ENCODE results near the gene LRRC23. TPM values are rescaled to one million over a fixed set of nuclear protein-coding genes. Genes with fewer than 3 reads are reported as not detected.
"Not testable (repeated sequence)": the region's sequence is repeated elsewhere in the genome, so short reads cannot be mapped to it uniquely, and the experiment has no call there.

Gene LRRC23
- total RNA-seq, 1 experiment from 2014 or later, result 8.0 TPM

DNA sequence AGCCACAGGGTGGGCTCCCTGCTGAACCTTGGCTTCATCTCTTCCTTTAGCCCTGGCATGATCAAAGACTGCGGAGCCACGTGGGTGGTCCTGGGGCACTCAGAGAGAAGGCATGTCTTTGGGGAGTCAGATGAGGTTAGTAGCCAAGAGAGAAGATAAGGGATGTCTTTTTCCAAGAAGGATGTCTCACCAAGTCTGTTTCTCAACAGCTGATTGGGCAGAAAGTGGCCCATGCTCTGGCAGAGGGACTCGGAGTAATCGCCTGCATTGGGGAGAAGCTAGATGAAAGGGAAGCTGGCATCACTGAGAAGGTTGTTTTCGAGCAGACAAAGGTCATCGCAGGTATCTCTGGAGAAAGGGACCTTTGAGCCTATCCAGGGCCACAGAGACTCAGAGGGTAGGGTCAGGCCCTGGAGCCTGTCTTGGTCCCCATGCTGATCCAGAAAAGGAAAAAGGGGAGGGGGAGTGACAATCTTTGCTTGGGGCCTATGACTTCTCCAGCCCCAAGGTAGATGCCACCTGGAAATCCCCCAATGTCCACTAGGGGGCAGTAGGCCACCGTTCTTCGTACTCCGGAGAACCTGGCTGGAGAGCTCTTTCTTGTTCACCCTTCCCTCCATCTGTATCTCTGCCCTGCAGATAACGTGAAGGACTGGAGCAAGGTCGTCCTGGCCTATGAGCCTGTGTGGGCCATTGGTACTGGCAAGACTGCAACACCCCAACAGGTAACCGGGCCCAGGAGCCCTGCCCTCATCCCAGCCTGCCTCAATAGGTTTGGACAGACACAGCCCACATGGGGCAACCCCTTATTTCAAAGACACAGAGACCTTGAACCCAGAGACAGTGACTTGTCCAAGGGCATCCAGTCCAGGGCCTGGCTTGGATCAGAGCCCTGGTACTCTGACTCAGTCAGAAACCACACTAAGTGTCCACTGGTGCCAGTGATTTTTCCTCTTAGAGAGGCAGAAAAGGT, 35.3 kb upstream of the LRRC23 start:
- ATAC-seq (no peak), DNase-seq (ENCODE audit: low read depth, low spot score) (peak; percentile 64)
- H3K9me3 ChIP-seq (ENCODE audit: control insufficient read depth in 1 of 2, insufficient read depth in 1 of 2, low read depth in 1 of 2, low read length in 2 of 2), result no peaks in the 10 kb centered on the region
- no peaks in the 10 kb centered on the region for H3K9me2 ChIP-seq (ENCODE audit: insufficient read depth)
- peaks cover 57% of the 10 kb centered on the region for H3K79me2 ChIP-seq (ENCODE audit: insufficient read depth, low read length)
- H2AFZ ChIP-seq (ENCODE audit: low read depth, low read length, poor library complexity, severe bottlenecking), result no peak overlapping the region
- peak overlapping the region; percentile 92 for H3K4me2 ChIP-seq (ENCODE audit: low read length)
- TF ChIP-seq, protein P1, sequence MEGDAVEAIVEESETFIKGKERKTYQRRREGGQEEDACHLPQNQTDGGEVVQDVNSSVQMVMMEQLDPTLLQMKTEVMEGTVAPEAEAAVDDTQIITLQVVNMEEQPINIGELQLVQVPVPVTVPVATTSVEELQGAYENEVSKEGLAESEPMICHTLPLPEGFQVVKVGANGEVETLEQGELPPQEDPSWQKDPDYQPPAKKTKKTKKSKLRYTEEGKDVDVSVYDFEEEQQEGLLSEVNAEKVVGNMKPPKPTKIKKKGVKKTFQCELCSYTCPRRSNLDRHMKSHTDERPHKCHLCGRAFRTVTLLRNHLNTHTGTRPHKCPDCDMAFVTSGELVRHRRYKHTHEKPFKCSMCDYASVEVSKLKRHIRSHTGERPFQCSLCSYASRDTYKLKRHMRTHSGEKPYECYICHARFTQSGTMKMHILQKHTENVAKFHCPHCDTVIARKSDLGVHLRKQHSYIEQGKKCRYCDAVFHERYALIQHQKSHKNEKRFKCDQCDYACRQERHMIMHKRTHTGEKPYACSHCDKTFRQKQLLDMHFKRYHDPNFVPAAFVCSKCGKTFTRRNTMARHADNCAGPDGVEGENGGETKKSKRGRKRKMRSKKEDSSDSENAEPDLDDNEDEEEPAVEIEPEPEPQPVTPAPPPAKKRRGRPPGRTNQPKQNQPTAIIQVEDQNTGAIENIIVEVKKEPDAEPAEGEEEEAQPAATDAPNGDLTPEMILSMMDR (IDR thresholded peaks at IDR 0.05 in 2 of 3, conservative IDR thresholded peaks at IDR 0.05 in 1 of 3; ENCODE audit: borderline replicate concordance in 1 of 3, insufficient read depth in 1 of 3, low read depth in 2 of 3, low read length in 2 of 3), result peak in 2 of 3 experiments; percentile 80 to 90; a peak in 4 of 6 replicates
- TF ChIP-seq CBX3 (IDR thresholded peaks at IDR 0.05; ENCODE audit: low read depth) (no peak), POLR2AphosphoS5 (IDR thresholded peaks at IDR 0.05; ENCODE audit: low read depth, low read length) (peak; percentile 33; the same call in 1 of the 2 replicates), EZH2 (IDR thresholded peaks at IDR 0.05) (no peak), ZFX (IDR thresholded peaks at IDR 0.05) (no peak; the same call in 1 of the 2 replicates)
- intact Hi-C loops (cut with micrococcal nuclease), result loop anchor here (1.0 to 5.0 kb wide), 3 partner anchors 58 to 768 kb away; partner anchors contain the start of genes ATN1 and C12orf57
- H3K4me1 ChIP-seq (ENCODE audit: control insufficient read depth in 1 of 2, insufficient read depth in 2 of 2, low read length in 2 of 2), result peaks cover 35 to 68% of the 10 kb centered on the region in 2 experiments
- ChIA-PET POLR2A (interaction anchor here (0.7 to 10.9 kb wide), 15 partner anchors 10 to 239 kb away, joined by 3 to 186 read pairs (median 5); partner anchors contain the start of genes C12orf57, CDCA3, MLF2 and P3H3), RAD21 (ENCODE audit: low non-redundant PET in 1 of 2, low total read pairs in 2 of 2, uncharacterized antibody in 2 of 2, unreplicated experiment in 2 of 2) (interaction anchor here in 1 of 2 experiments (1.3 kb wide), 1 partner anchor 77 kb away, joined by 4 read pairs; no protein-coding TSS in a partner anchor), CTCF (interaction anchor here (0.6 to 2.9 kb wide), 21 partner anchors 8 to 243 kb away, joined by 3 to 26 read pairs (median 4); partner anchors contain the start of genes C12orf57, C1RL, CDCA3 and COPS7A)
- peak overlapping the region; percentile 96 for H3K27ac ChIP-seq (ENCODE audit: low read depth, low read length)
- peak overlapping the region; percentile 99 for H3K9ac ChIP-seq (ENCODE audit: low read length)
- peaks cover 12 to 36% of the 10 kb centered on the region in 2 experiments; a peak in 3 of 4 replicates for H3K36me3 ChIP-seq (ENCODE audit: control insufficient read depth in 1 of 2, insufficient read depth in 2 of 2, low read length in 2 of 2)
- no TSS peak for BruUV-seq (replicated peaks)
- H3K4me3 ChIP-seq (replicated peaks in 1 of 2; ENCODE audit: low read depth in 1 of 2, low read length in 2 of 2), result peak overlapping the region; percentile 97 to 99
- H4K20me1 ChIP-seq (ENCODE audit: insufficient read depth), result peaks cover 12% of the 10 kb centered on the region; the same call in 1 of the 2 replicates
- H3K27me3 ChIP-seq (ENCODE audit: insufficient read depth, low read length), result no peaks in the 10 kb centered on the region

DNA sequence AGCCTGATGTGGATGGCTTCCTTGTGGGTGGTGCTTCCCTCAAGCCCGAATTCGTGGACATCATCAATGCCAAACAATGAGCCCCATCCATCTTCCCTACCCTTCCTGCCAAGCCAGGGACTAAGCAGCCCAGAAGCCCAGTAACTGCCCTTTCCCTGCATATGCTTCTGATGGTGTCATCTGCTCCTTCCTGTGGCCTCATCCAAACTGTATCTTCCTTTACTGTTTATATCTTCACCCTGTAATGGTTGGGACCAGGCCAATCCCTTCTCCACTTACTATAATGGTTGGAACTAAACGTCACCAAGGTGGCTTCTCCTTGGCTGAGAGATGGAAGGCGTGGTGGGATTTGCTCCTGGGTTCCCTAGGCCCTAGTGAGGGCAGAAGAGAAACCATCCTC, 34.3 kb upstream of the LRRC23 start:
- H3K9me2 ChIP-seq (ENCODE audit: insufficient read depth); DNase-seq (ENCODE audit: low read depth, low spot score); ATAC-seq; BruUV-seq (replicated peaks); H3K4me3 ChIP-seq (replicated peaks in 1 of 2; ENCODE audit: low read depth in 1 of 2, low read length in 2 of 2); H3K9me3 ChIP-seq (ENCODE audit: control insufficient read depth in 1 of 2, insufficient read depth in 1 of 2, low read depth in 1 of 2, low read length in 2 of 2); H2AFZ ChIP-seq (ENCODE audit: low read depth, low read length, poor library complexity, severe bottlenecking); RAD21 ChIA-PET (ENCODE audit: low non-redundant PET in 1 of 2, low total read pairs in 2 of 2, uncharacterized antibody in 2 of 2, unreplicated experiment in 2 of 2); H3K9ac ChIP-seq (ENCODE audit: low read length); H3K27me3 ChIP-seq (ENCODE audit: insufficient read depth, low read length): not testable (repeated sequence)
- Histone ChIP-seq H3K79me2 (ENCODE audit: insufficient read depth, low read length) (peaks cover 57% of the 10 kb centered on the region), H3K36me3 (ENCODE audit: control insufficient read depth in 1 of 2, insufficient read depth in 2 of 2, low read length in 2 of 2) (peaks cover 8 to 36% of the 10 kb centered on the region in 2 experiments; a peak in 2 of 4 replicates), H3K27ac (ENCODE audit: low read depth, low read length) (peak overlapping the region; percentile 96), H3K4me2 (ENCODE audit: low read length) (peak overlapping the region; percentile 92; the same call in 1 of the 2 replicates), H4K20me1 (ENCODE audit: insufficient read depth) (peaks cover 12% of the 10 kb centered on the region; the same call in 1 of the 2 replicates), H3K4me1 (ENCODE audit: control insufficient read depth in 1 of 2, insufficient read depth in 2 of 2, low read length in 2 of 2) (peaks cover 35 to 68% of the 10 kb centered on the region in 2 experiments)
- CTCF ChIA-PET, result interaction anchor here (0.5 to 4.1 kb wide), 5 partner anchors 9 to 242 kb away, joined by 3 to 30 read pairs (median 7); partner anchors contain the start of genes CDCA3 and USP5
- intact Hi-C loops (cut with micrococcal nuclease), result loop anchor here (5.0 kb wide), 2 partner anchors 57 to 767 kb away; partner anchors contain the start of gene ATN1
- POLR2A ChIA-PET, result interaction anchor here (0.6 to 10.9 kb wide), 3 partner anchors 18 to 74 kb away, joined by 7 to 186 read pairs (median 106); partner anchors contain the start of genes C12orf57, CDCA3, RNU7-1 and USP5

Measured in HCT116 (cell line).